T-helper 22 cell (primary cell): ENCODE measurements around the gene MYCN.

Source experiments
- DNase-seq: peaks from one replicate; pipeline ENCODE4 v3.0.0-alpha.2; 2020; ENCODE audit warnings: low read depth

The MYCN gene

GRCh38 chr2:15976354-15976753, 36.0 kb downstream of the MYCN start:
- no peak for DNase-seq

- no peak for DNase-seq
Measured at GRCh38 chr2:15979051-15979758, 38.9 kb downstream of the MYCN start.

GRCh38 chr2:15979759-15980604, 39.6 kb downstream of the MYCN start:
- no peak for DNase-seq

- no peak for DNase-seq
Measured at GRCh38 chr2:15980605-15981098, 40.3 kb downstream of the MYCN start.

GRCh38 chr2:15981646-15982045, 41.3 kb downstream of the MYCN start:
- DNase-seq: no peak

GRCh38 chr2:15982285-15983044, 42.1 kb downstream of the MYCN start:
- no peak for DNase-seq

- DNase-seq: no peak
Measured at GRCh38 chr2:15983496-15983895, 43.1 kb downstream of the MYCN start.

GRCh38 chr2:15984368-15985255, 44.3 kb downstream of the MYCN start:
- no peak for DNase-seq

GRCh38 chr2:15985531-15985930, 45.2 kb downstream of the MYCN start:
- DNase-seq: no peak

GRCh38 chr2:15986068-15986560, 45.8 kb downstream of the MYCN start:
- no peak for DNase-seq

GRCh38 chr2:15986644-15987043, 46.3 kb downstream of the MYCN start:
- no peak for DNase-seq

GRCh38 chr2:15988733-15989132, 48.4 kb downstream of the MYCN start:
- no peak for DNase-seq

- no peak for DNase-seq
Measured at GRCh38 chr2:15989559-15989958, 49.2 kb downstream of the MYCN start.

GRCh38 chr2:15990151-15991101, 50.1 kb downstream of the MYCN start:
- no peak for DNase-seq

- no peak for DNase-seq
Measured at GRCh38 chr2:15991231-15991630, 50.9 kb downstream of the MYCN start.

- DNase-seq: no peak
Measured at GRCh38 chr2:15992457-15993231, 52.3 kb downstream of the MYCN start.

- DNase-seq: no peak
Measured at GRCh38 chr2:15993232-15993610, 52.9 kb downstream of the MYCN start.

GRCh38 chr2:15993666-15994065, 53.3 kb downstream of the MYCN start:
- DNase-seq: no peak

- no peak for DNase-seq
Measured at GRCh38 chr2:15995603-15996002, 55.3 kb downstream of the MYCN start.
